ENCODE results near the gene PDXK.

Gene PDXK

GRCh38 chr21:43726686-43727518, 8.0 kb downstream of the PDXK start:
- H3K27me3 ChIP-seq (ENCODE audit: control insufficient read depth in 3 of 3, insufficient read depth in 3 of 3, low read depth in 1 of 3, low read length in 3 of 3) = no peaks in the 10 kb centered on the region
- peaks cover 10% of the 10 kb centered on the region for H3K79me1 ChIP-seq (ENCODE audit: low read depth, low read length)
- H3K4me2 ChIP-seq (ENCODE audit: insufficient read depth, low read length, poor library complexity, severe bottlenecking) = no peak overlapping the region
- WGBS, 2 donors (ENCODE audit: extremely low coverage in 2 of 2, insufficient read length in 2 of 2, insufficient replicate concordance in 1 of 2) = no CpG with 5 or more reads among the region's 21 CpGs
- H3K9me3 ChIP-seq (replicated peaks in 1 of 2; ENCODE audit: control insufficient read depth in 2 of 2, insufficient read depth in 1 of 2, low read depth in 1 of 2, low read length in 2 of 2) = peaks cover 0 to 3% of the 10 kb centered on the region in 2 donors
- H4K8ac ChIP-seq (ENCODE audit: low read depth, low read length) = peak overlapping the region; percentile 82
- H2BK5ac ChIP-seq (ENCODE audit: low read length) = peak overlapping the region; percentile 75
- peak overlapping the region; percentile 64 for H3K18ac ChIP-seq (ENCODE audit: low read length)
- H2BK120ac ChIP-seq (ENCODE audit: low read depth, low read length) = no peak overlapping the region
- H3K4me1 ChIP-seq (ENCODE audit: control insufficient read depth in 2 of 2, insufficient read depth in 1 of 2, low read depth in 1 of 2, low read length in 2 of 2) = peaks cover 5 to 13% of the 10 kb centered on the region in 2 donors
- H2AK5ac ChIP-seq (ENCODE audit: low read depth, low read length) = peak overlapping the region; percentile 77
- H3K4me3 ChIP-seq (ENCODE audit: low read length in 2 of 2) = peak overlapping the region in 1 of 2 donors; percentile 64
- H4K91ac ChIP-seq (ENCODE audit: low read depth, low read length, poor library complexity) = no peak overlapping the region
- no peak overlapping the region for H2BK15ac ChIP-seq (ENCODE audit: low read length)
- no peak overlapping the region for H3K27ac ChIP-seq (replicated peaks; ENCODE audit: low read length)
- no peak for DNase-seq (ENCODE audit: low spot score)
- peaks cover 2 to 12% of the 10 kb centered on the region in 2 donors for H3K36me3 ChIP-seq (replicated peaks in 1 of 2; ENCODE audit: control insufficient read depth in 2 of 2, insufficient read depth in 2 of 2, low read length in 2 of 2)
- peak overlapping the region; percentile 80 for H3K9ac ChIP-seq (ENCODE audit: low read depth, low read length, poor library complexity)
- H2BK12ac ChIP-seq (ENCODE audit: low read length) = no peak overlapping the region
- peak overlapping the region; percentile 95 for H3K23ac ChIP-seq (ENCODE audit: low read depth, low read length, poor library complexity)
- no peak overlapping the region for H3K14ac ChIP-seq (ENCODE audit: low read length)
- peak overlapping the region; percentile 89 for H3K4ac ChIP-seq (ENCODE audit: low read length)
- H2AFZ ChIP-seq (ENCODE audit: low read length) = no peak overlapping the region

- H2AK5ac ChIP-seq (ENCODE audit: low read depth, low read length) = peak overlapping the region; percentile 77
- peak overlapping the region; percentile 42 to 89 for H3K4me3 ChIP-seq (ENCODE audit: low read length in 2 of 2)
- H2BK120ac ChIP-seq (ENCODE audit: low read depth, low read length) = no peak overlapping the region
- no peak overlapping the region for H4K8ac ChIP-seq (ENCODE audit: low read depth, low read length)
- no peak overlapping the region for H3K27ac ChIP-seq (replicated peaks; ENCODE audit: low read length)
- no peaks in the 10 kb centered on the region for H3K27me3 ChIP-seq (ENCODE audit: control insufficient read depth in 3 of 3, insufficient read depth in 3 of 3, low read depth in 1 of 3, low read length in 3 of 3)
- no CpG with 5 or more reads among the region's 10 CpGs for WGBS, 2 donors (ENCODE audit: extremely low coverage in 2 of 2, insufficient read length in 2 of 2, insufficient replicate concordance in 1 of 2)
- peak overlapping the region; percentile 4 for H3K4ac ChIP-seq (ENCODE audit: low read length)
- H3K79me1 ChIP-seq (ENCODE audit: low read depth, low read length) = peaks cover 10% of the 10 kb centered on the region
- peak overlapping the region; percentile 93 for H3K9ac ChIP-seq (ENCODE audit: low read depth, low read length, poor library complexity)
- H2BK5ac ChIP-seq (ENCODE audit: low read length) = peak overlapping the region; percentile 75
- no peak overlapping the region for H2BK15ac ChIP-seq (ENCODE audit: low read length)
- H2AFZ ChIP-seq (ENCODE audit: low read length) = peak overlapping the region; percentile 97
- no peak overlapping the region for H3K14ac ChIP-seq (ENCODE audit: low read length)
- peak overlapping the region; percentile 57 for H3K23ac ChIP-seq (ENCODE audit: low read depth, low read length, poor library complexity)
- peaks cover 0 to 3% of the 10 kb centered on the region in 2 donors for H3K9me3 ChIP-seq (replicated peaks in 1 of 2; ENCODE audit: control insufficient read depth in 2 of 2, insufficient read depth in 1 of 2, low read depth in 1 of 2, low read length in 2 of 2)
- no peak for DNase-seq (ENCODE audit: low spot score)
- peaks cover 2 to 12% of the 10 kb centered on the region in 2 donors for H3K36me3 ChIP-seq (replicated peaks in 1 of 2; ENCODE audit: control insufficient read depth in 2 of 2, insufficient read depth in 2 of 2, low read length in 2 of 2)
- no peak overlapping the region for H2BK12ac ChIP-seq (ENCODE audit: low read length)
- H3K18ac ChIP-seq (ENCODE audit: low read length) = peak overlapping the region; percentile 70
- peaks cover 5 to 13% of the 10 kb centered on the region in 2 donors for H3K4me1 ChIP-seq (ENCODE audit: control insufficient read depth in 2 of 2, insufficient read depth in 1 of 2, low read depth in 1 of 2, low read length in 2 of 2)
- H4K91ac ChIP-seq (ENCODE audit: low read depth, low read length, poor library complexity) = no peak overlapping the region
- H3K4me2 ChIP-seq (ENCODE audit: insufficient read depth, low read length, poor library complexity, severe bottlenecking) = peak overlapping the region; percentile 94
Observed at GRCh38 chr21:43727519-43728153, 8.7 kb downstream of the PDXK start.

GRCh38 chr21:43728154-43728466, 9.2 kb downstream of the PDXK start:
- Histone ChIP-seq H3K4ac (ENCODE audit: low read length) (no peak overlapping the region), H3K14ac (ENCODE audit: low read length) (peak overlapping the region; percentile 58), H2AFZ (ENCODE audit: low read length) (peak overlapping the region; percentile 97), H3K27ac (replicated peaks; ENCODE audit: low read length) (peak overlapping the region; percentile 79), H3K18ac (ENCODE audit: low read length) (peak overlapping the region; percentile 87), H3K9me3 (replicated peaks in 1 of 2; ENCODE audit: control insufficient read depth in 2 of 2, insufficient read depth in 1 of 2, low read depth in 1 of 2, low read length in 2 of 2) (peaks cover 0 to 3% of the 10 kb centered on the region in 2 donors), H3K4me3 (ENCODE audit: low read length in 2 of 2) (peak overlapping the region; percentile 88 to 89), H4K91ac (ENCODE audit: low read depth, low read length, poor library complexity) (peak overlapping the region; percentile 90), H3K79me1 (ENCODE audit: low read depth, low read length) (peaks cover 10% of the 10 kb centered on the region), H3K27me3 (ENCODE audit: control insufficient read depth in 3 of 3, insufficient read depth in 3 of 3, low read depth in 1 of 3, low read length in 3 of 3) (no peaks in the 10 kb centered on the region), H3K9ac (ENCODE audit: low read depth, low read length, poor library complexity) (peak overlapping the region; percentile 93), H2BK120ac (ENCODE audit: low read depth, low read length) (no peak overlapping the region), H3K4me2 (ENCODE audit: insufficient read depth, low read length, poor library complexity, severe bottlenecking) (peak overlapping the region; percentile 94), H4K8ac (ENCODE audit: low read depth, low read length) (peak overlapping the region; percentile 24), H3K36me3 (replicated peaks in 1 of 2; ENCODE audit: control insufficient read depth in 2 of 2, insufficient read depth in 2 of 2, low read length in 2 of 2) (peaks cover 2 to 12% of the 10 kb centered on the region in 2 donors), H2AK5ac (ENCODE audit: low read depth, low read length) (peak overlapping the region; percentile 77), H3K23ac (ENCODE audit: low read depth, low read length, poor library complexity) (peak overlapping the region; percentile 57), H2BK5ac (ENCODE audit: low read length) (no peak overlapping the region), H2BK15ac (ENCODE audit: low read length) (no peak overlapping the region), H2BK12ac (ENCODE audit: low read length) (no peak overlapping the region), H3K4me1 (ENCODE audit: control insufficient read depth in 2 of 2, insufficient read depth in 1 of 2, low read depth in 1 of 2, low read length in 2 of 2) (peaks cover 5 to 13% of the 10 kb centered on the region in 2 donors)
- WGBS, 2 donors (ENCODE audit: extremely low coverage in 2 of 2, insufficient read length in 2 of 2, insufficient replicate concordance in 1 of 2) = no CpG with 5 or more reads among the region's 7 CpGs
- no peak for DNase-seq (ENCODE audit: low spot score)
